LNCAP (cell line): Measurements from ENCODE around the gene AFF2.

Experiments
- CTCF ChIP-seq: fragments of 450-650 bp; IDR thresholded peaks from 2 replicates; pipeline ENCODE4 v1.5.1; 2017; ENCODE audit warnings: mild to moderate bottlenecking

The AFF2 gene

DNA sequence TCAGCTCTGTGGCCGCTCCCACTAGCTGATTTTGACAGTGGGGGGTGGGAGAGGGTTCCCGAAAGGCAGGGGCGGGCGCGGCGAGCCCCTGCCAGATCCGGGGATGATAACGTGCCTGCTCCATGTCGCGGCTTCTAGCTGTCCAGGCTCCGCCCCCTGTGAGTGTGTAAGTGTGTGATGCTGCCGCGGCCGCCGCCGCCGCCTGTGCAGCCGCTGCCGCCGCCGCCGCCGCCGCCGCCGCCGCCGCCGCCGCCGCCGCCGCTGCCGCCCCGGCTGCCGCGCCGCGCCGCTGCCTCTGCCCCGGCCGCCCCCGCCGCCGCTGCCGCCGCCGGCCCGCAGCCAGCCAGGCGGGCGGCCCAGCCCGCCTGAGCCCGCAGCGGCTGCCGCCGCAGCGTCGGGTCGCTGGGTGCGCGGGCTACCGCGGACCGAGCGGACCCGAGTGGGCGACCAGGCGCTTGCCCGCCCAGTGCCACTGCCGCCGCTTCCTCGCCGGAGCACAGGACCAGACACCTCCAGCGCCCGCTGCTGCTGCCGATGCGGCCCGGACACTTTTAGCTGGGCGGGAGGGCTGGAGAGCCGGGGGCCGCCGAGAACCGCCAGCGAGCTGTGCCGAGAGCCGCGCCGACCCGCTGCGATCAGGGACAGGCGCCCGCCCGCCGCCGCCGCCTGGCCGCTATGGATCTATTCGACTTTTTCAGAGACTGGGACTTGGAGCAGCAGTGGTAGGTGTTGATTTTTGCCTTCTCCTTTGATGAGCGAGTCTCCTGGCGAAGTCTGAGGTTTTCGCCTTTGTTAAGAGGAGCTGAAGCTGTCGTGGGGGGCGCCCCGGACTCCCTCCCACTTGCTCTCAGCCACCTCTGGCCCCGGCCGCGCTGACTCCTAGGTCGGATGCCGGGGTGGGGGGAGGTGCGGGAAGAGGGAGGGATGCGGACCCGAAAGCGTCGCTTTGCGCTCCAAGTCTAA, at the start of gene AFF2:
Gene AFF2, plus strand, starts transcription at position 195 of the 963 bp plus-strand sequence. Its CDS starts 481 bp downstream, at position 676.
- TF ChIP-seq CTCF: no peak

- no peak for TF ChIP-seq CTCF
Measured at GRCh38 chrX:148457279-148457678, 43.1 kb upstream of the AFF2 start.

DNA sequence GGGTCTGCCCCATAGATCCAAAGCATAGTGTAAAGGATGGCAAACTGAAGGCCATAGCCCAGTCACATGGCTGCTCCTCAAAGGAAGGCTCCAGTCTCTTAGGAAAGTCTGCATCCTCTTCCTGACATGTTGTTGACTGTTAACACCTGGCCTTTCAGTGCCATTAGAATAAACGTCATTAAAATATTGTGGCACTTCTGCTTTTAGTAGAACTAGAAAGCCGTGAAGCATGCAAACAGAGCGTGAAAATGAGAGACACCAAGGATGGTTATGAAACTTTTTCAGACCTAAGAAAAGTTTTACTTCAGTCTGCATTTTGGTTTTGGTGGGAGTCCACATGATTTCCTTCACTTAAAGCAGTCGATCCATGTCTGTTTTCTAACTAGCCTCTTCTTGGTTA, 41.1 kb upstream of the AFF2 start:
- no peak for TF ChIP-seq CTCF

DNA sequence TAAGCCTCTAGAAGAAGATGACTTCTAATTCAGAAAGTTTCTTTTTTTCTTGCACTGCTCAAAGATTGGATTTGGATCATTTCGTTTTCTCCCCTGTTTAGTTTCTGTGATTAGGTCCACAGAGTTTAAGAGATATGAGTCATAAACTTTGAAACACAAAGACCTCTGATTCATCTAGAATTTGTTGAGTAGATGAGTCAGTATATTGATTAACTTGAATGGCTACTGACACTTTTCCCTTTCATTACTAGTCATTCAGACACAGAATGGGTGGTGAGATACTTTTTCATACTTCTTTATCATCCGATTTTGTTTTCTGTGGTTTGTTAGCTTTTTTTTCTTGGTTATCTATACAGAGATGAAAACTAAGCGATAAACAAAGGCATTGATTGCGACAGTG, 34.1 kb upstream of the AFF2 start:
- no peak for TF ChIP-seq CTCF

DNA sequence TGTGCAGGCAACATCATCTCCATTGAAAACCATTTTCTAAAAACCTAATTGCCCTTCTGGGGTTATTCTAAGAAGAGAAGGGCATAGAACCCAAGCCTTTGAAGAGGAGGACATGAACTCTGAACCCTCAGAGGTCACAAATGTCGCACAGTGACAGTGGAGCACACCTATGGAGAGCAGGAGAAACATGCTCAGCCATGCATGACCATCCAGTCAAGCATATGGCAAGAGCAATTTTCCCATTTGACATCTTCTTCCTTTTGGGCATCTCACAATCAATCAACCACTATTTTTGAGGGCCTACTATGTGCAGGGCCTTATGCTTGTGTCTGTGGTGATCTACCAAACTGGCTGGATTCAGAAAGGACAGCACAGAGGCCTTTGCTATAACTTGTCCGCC, 30.1 kb upstream of the AFF2 start:
- no peak for TF ChIP-seq CTCF

GRCh38 chrX:148474030-148474429, 26.4 kb upstream of the AFF2 start:
- no peak for TF ChIP-seq CTCF

DNA sequence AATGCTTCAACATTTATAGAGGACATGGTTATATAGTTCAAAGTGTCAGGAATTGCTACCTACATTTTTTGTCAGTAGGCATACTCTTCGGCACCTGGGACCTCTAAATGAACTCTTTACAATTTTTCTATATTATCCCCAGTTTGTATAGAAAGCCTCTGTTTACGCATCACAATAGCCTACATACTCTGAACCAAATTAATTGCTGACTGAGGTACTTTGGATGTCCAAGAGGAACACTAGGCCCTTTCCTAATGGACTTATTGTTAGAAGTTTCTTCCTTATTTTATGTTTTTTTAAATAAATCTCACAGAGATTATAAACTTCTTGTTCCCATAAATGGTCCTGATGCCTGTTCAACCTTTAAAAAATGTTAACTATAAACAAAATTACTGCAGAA, 8.4 kb upstream of the AFF2 start:
- TF ChIP-seq CTCF: no peak
